PC-3 (cell line): ENCODE measurements around the gene MGAM2. TPM values are rescaled to one million over a fixed set of nuclear protein-coding genes. Genes with fewer than 3 reads are reported as not detected.

ENCODE experiments used
- ATAC-seq: fragments of 200-7000 bp; cut with Tn5 transposase; 2 replicates; pipeline ENCODE4 v1.9.1; 2020; ENCODE audit warnings: mild to moderate bottlenecking, moderate library complexity
- BruUV-seq: library from RNA; stranded (reverse); fragments of 400-500 nt; replicated peaks from 2 replicates; lab custom pipeline; 2021; lab: Mats Ljungman, UMichigan
- CTCF ChIA-PET: fragments of 300-600 bp; sonication (Branson Sonifier 250); formaldehyde crosslinking; loops from one replicate; lab custom pipeline; 2022; ENCODE audit warnings: antibody characterized with exemption; lab: Charles Lee
- POLR2A ChIA-PET: fragments of 300-600 bp; sonication (Branson Sonifier 250); formaldehyde crosslinking; loops from one replicate; lab custom pipeline; 2022; ENCODE audit warnings: antibody characterized with exemption; ENCODE audit not compliant: unreplicated experiment; lab: Charles Lee
- DNase-seq: peaks from one replicate; pipeline ENCODE4 v3.0.0-alpha.2; 2015
- H2AFZ ChIP-seq: fragments of 300-600 bp; sonication (generic); 2 replicates; pipeline ENCODE4 v1.6.0; 2016; ENCODE audit warnings: antibody characterized with exemption, low read length
- H3F3A ChIP-seq: fragments of 300-600 bp; sonication (generic); one replicate; pipeline ENCODE4 v1.6.0; 2017; ENCODE audit warnings: antibody characterized with exemption, low read length, control low read depth, mild to moderate bottlenecking; ENCODE audit not compliant: unreplicated experiment
- H3K27ac ChIP-seq: fragments of 300-600 bp; sonication (generic); 2 replicates; pipeline ENCODE4 v1.5.1; 2016; ENCODE audit warnings: mild to moderate bottlenecking, low read length
- H3K27me3 ChIP-seq: fragments of 300-600 bp; sonication (generic); 2 replicates; pipeline ENCODE4 v1.6.1; 2016; ENCODE audit warnings: low read length, mixed read lengths
- H3K36me3 ChIP-seq: fragments of 300-600 bp; sonication (generic); 2 replicates; pipeline ENCODE4 v1.6.1; 2016; ENCODE audit warnings: low read depth, mixed run types, low read length, mixed read lengths
- H3K4me1 ChIP-seq: fragments of 300-600 bp; sonication (generic); 2 replicates; pipeline ENCODE4 v1.5.1; 2016; ENCODE audit warnings: low read length; ENCODE audit not compliant: insufficient read depth
- H3K4me2 ChIP-seq: fragments of 300-600 bp; sonication (generic); 2 replicates; pipeline ENCODE4 v1.6.0; 2016; ENCODE audit warnings: low read length
- H3K4me3 ChIP-seq: fragments of 300-600 bp; sonication (generic); 2 replicates; pipeline ENCODE4 v1.5.1; 2016; ENCODE audit warnings: mild to moderate bottlenecking, low read length, mixed read lengths
- H3K79me2 ChIP-seq: fragments of 300-600 bp; sonication (generic); 2 replicates; pipeline ENCODE4 v1.6.1; 2017; ENCODE audit warnings: low read length, mixed read lengths
- H3K9ac ChIP-seq: fragments of 300-600 bp; sonication (generic); 2 replicates; pipeline ENCODE4 v1.6.0; 2016; ENCODE audit warnings: mild to moderate bottlenecking, low read length
- H3K9me2 ChIP-seq: fragments of 300-600 bp; sonication (generic); replicated peaks from 2 replicates; pipeline ENCODE4 v1.6.1; 2016; ENCODE audit warnings: mixed run types, low read length, mixed read lengths
- H3K9me3 ChIP-seq: fragments of 300-600 bp; sonication (generic); 2 replicates; pipeline ENCODE4 v1.6.1; 2016; ENCODE audit warnings: low read length, mixed read lengths
- H4K20me1 ChIP-seq: fragments of 300-600 bp; sonication (generic); 2 replicates; pipeline ENCODE4 v1.6.1; 2016; ENCODE audit warnings: low read length, mixed read lengths
- CTCF ChIP-seq: fragments of 300-600 bp; sonication (generic); conservative IDR thresholded peaks from 2 replicates; pipeline ENCODE4 v1.5.1; 2017; ENCODE audit warnings: antibody characterized with exemption, low read depth, mild to moderate bottlenecking, low read length
- EZH2 ChIP-seq: fragments of 300-600 bp; sonication (generic); IDR thresholded peaks from one replicate; pipeline ENCODE4 v1.6.1; 2017; ENCODE audit warnings: antibody characterized with exemption, mild to moderate bottlenecking, low read length; ENCODE audit not compliant: unreplicated experiment
- EZH2phosphoT487 ChIP-seq: fragments of 300-600 bp; sonication (generic); IDR thresholded peaks from 2 replicates; pipeline ENCODE4 v1.6.1; 2018; ENCODE audit warnings: mild to moderate bottlenecking, antibody characterized with exemption, low read length, borderline replicate concordance
- intact Hi-C: fragments of 100-400 bp; cut with micrococcal nuclease; formaldehyde crosslinking; loops from 2 replicates; pipeline ENCODE4 v1.9.0; 2023
- total RNA-seq: library from RNA; depleted of rRNA; stranded (reverse); fragments of >200 nt; gene quantifications from 2 replicates; pipeline ENCODE4 v1.2.3, GENCODE V29; 2014

MGAM2 gene
- total RNA-seq, 1 experiment from 2014 or later = not detected

- Histone ChIP-seq H2AFZ (no peak overlapping the region), H3K9ac (no peak overlapping the region), H3K4me1 (no peaks in the 10 kb centered on the region), H3K36me3 (no peaks in the 10 kb centered on the region), H3K27ac (no peak overlapping the region), H3K27me3 (peaks cover 49% of the 10 kb centered on the region), H4K20me1 (no peaks in the 10 kb centered on the region), H3K9me3 (no peaks in the 10 kb centered on the region), H3F3A (no peaks in the 10 kb centered on the region), H3K79me2 (no peaks in the 10 kb centered on the region), H3K4me2 (no peak overlapping the region), H3K4me3 (no peak overlapping the region), H3K9me2 (no peaks in the 10 kb centered on the region)
- DNase-seq (no peak), ATAC-seq (no peak)
- BruUV-seq = no TSS peak
- ChIA-PET CTCF (no interaction called here), POLR2A (no interaction called here)
- intact Hi-C loops = no loop called here
- no peak for TF ChIP-seq EZH2phosphoT487
- no peak for TF ChIP-seq EZH2
- no peak for TF ChIP-seq CTCF
Observed at GRCh38 chr7:142152076-142152475, 40.6 kb downstream of the MGAM2 start.

- no peak overlapping the region for H2AFZ ChIP-seq
- no peaks in the 10 kb centered on the region for H3K9me3 ChIP-seq
- no peaks in the 10 kb centered on the region for H3K9me2 ChIP-seq
- H3K9ac ChIP-seq = no peak overlapping the region
- DNase-seq (peak; percentile 44), ATAC-seq (peak; percentile 86)
- no peaks in the 10 kb centered on the region for H3F3A ChIP-seq
- ChIA-PET CTCF (no interaction called here), POLR2A (no interaction called here)
- H3K36me3 ChIP-seq = no peaks in the 10 kb centered on the region
- no peaks in the 10 kb centered on the region for H3K4me1 ChIP-seq
- H3K4me3 ChIP-seq = no peak overlapping the region
- peaks cover 45% of the 10 kb centered on the region for H3K27me3 ChIP-seq
- intact Hi-C loops = no loop called here
- H4K20me1 ChIP-seq = no peaks in the 10 kb centered on the region
- no TSS peak for BruUV-seq
- H3K4me2 ChIP-seq = no peak overlapping the region
- H3K79me2 ChIP-seq = no peaks in the 10 kb centered on the region
- H3K27ac ChIP-seq = no peak overlapping the region
- TF ChIP-seq EZH2 (no peak), CTCF (peak; percentile 56)
Observed at GRCh38 chr7:142153400-142153799, 41.9 kb downstream of the MGAM2 start.

- no peak for DNase-seq
- ChIA-PET CTCF (no interaction called here), POLR2A (no interaction called here)
- no peak overlapping the region for H3K4me2 ChIP-seq
- H3K27ac ChIP-seq = no peak overlapping the region
- no peak for ATAC-seq
- H2AFZ ChIP-seq = no peak overlapping the region
- BruUV-seq = no TSS peak
- no peaks in the 10 kb centered on the region for H4K20me1 ChIP-seq
- H3K4me1 ChIP-seq = no peaks in the 10 kb centered on the region
- H3K36me3 ChIP-seq = no peaks in the 10 kb centered on the region
- no peaks in the 10 kb centered on the region for H3F3A ChIP-seq
- H3K9ac ChIP-seq = no peak overlapping the region
- TF ChIP-seq CTCF (no peak), EZH2phosphoT487 (no peak), EZH2 (no peak)
- no peaks in the 10 kb centered on the region for H3K9me2 ChIP-seq
- no peaks in the 10 kb centered on the region for H3K9me3 ChIP-seq
- no peaks in the 10 kb centered on the region for H3K79me2 ChIP-seq
- H3K4me3 ChIP-seq = no peak overlapping the region
- intact Hi-C loops = no loop called here
- peaks cover 36% of the 10 kb centered on the region for H3K27me3 ChIP-seq
Observed at GRCh38 chr7:142158736-142159496, 47.4 kb downstream of the MGAM2 start.
